Measurements from ENCODE around the gene CACNA1H.

CACNA1H gene

DNA sequence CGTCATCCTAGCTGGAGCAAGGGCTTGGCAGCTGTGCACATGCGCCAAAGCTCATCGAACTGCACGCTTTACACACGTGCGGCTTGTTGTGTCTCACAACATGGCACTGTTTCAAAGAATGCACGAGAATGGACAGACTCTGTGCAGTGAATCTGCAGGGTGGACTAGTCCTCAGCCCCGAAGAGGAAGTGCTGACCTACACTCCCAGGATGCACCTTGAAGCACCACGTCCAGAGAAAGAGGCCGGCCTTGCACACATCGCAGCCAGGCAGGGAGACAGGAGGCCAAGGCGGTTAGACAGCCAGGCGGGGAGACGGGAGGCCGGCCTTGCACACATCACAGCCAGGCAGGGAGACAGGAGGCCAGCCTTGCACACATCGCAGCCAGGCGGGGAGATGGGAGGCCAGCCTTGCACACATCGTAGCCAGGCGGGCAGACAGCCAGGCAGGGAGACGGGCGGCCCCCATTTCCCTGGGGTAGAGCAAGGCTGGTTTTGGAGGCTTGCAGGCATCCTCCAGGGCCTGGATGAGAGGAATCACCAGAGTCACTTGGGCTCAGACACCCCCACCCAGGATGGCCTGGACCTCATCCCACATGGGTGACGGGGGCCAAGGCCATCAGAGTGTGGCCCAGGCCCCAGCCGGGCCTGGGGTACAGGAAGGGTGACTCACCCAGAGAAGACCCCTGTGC, 9.0 kb upstream of the CACNA1H start:
- no peak for DNase-seq

DNA sequence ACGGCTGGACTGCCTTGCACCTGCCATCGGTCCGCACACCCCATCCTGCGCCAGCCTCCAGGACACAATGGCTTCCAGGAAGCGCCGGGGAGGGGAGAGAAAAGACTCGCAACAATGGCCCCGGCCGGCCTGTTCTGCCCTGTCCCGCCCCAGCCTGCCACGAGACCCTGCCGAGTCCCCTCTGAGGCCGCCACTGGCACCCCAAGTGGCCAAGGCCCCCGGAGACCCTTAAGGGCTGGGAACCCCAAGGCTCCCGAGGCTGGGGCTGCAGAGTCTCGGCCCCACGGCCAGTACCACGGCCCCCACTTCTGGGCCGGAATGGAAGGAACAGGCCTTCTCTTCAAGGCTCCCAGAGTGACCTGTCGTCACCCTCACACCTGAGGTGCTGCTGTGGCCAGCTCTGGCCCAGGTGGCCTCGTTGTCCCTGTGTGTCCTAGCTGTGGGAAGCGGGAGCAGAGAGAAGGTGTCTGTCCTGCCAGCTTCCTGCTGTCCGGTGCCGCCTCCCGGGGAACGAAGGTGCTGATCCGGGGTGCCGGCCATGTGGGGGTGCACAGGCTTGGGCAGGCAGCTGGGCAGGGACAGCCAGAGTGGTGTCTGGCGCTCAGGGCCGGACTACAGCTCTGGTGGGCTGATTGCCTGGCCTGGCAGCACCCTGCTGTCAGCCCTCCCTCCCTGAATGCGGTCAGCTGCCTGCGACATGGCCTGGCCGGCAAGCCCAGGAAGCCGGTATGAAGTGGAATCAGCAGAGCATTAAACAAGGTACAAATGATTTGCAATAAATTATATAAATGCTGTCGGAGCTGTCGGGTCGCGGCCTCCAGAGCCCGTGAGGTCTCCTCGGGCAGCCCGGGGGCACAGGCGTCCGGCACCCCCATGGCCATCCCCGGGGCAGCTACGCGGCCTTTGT, 8.2 kb upstream of the CACNA1H start:
- no peak for DNase-seq

DNA sequence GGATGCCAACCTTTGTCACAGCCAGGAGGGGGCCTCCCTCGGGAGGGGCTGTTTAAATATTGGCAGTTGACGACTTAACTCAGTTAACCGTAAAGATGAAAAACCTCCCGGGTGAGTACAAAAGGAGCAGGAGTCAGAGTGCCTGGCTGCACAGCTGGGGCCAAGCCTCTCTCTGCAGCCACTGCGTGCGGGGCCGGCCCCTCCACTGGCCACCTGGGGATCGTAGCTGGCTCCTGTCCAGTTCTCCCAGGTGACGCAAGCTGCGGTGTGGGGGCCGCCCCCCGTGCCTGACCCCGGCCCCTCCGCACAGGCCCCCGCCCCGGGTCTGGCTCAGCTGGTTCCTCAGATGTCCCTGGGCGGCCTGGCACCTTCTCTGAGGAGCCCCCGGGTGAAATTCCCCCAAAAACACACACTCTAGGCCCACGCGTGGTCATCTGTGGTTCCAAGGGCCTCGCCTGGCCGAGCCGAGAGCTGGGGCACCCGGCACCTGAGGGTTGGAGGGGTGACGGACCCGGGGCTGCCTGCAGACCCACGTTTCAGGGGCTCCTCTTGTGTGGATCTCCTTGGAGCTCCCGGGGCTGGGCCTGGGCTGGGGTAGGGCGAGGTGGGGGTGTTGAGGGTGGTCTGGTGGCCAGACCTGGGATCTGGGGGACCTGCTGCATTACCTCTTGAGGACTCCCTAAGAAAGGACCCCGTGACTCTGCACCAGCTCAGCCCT, 7.4 kb upstream of the CACNA1H start:
- DNase-seq: no peak

DNA sequence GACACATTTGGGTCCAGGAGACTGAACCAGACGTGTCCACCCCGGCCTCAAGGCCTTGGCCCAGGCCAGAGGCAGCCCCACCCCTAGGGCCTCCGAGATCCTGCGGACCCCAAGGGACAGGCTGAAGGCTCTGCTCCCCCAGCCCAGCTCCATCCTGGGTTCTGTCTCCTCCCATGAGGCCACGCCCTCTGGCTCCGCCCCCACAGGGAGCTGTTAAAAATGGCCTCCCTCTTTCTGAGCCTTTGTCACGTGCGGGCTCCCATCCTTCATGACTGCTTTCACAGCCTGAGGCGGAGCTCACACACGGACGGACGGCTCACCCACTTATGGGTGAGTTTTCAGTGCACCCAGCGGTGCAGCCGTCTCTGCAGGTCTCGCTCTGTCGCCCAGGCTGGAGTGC, 6.5 kb upstream of the CACNA1H start:
- DNase-seq: no peak

DNA sequence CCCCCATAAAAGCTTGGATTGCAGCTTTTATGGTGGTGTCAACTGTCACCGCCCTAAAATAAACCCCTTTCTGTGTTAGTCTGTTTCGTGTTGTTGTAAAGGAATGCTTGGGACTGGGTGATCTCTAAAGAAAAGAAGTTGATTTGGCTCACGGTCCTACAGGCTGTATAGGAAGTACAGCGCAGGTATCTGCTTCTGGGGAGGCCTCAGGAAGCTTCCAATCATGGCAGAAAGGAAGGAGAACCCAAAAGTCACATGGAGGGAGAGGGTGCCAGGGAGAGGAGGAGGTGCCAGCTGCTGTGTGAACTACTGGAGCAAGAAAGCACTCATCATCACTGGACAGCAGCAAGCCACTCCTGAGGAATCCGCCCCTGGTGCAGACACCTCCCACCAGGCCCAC, 5.9 kb upstream of the CACNA1H start:
- no peak for DNase-seq

DNA sequence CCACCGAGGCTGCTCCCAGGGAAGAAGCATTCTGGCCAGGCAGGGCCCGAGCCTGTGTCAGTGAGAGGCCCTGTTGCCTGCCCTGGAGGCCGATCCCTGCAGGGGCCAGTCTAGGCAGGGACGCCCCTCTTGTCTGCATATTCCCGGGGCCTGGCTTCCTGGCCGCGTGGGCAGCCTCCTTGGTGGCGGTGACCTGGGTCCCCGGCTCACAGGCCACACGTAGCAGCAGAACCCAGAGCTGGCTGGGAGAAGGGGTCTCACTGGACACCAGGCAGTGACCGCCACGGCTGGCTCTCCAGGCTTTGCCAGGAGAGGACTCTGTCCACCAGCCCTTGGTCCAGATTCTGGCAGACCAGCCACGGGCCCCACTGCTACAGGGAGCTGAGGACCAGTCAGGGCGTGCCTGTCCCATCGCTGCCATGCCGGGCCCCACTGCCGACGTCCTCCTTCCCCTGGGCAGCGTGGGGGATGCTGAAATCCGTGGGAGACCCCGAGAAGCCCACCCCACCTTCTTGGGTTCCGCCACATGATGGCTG, 3.7 kb upstream of the CACNA1H start:
- no peak for DNase-seq

DNA sequence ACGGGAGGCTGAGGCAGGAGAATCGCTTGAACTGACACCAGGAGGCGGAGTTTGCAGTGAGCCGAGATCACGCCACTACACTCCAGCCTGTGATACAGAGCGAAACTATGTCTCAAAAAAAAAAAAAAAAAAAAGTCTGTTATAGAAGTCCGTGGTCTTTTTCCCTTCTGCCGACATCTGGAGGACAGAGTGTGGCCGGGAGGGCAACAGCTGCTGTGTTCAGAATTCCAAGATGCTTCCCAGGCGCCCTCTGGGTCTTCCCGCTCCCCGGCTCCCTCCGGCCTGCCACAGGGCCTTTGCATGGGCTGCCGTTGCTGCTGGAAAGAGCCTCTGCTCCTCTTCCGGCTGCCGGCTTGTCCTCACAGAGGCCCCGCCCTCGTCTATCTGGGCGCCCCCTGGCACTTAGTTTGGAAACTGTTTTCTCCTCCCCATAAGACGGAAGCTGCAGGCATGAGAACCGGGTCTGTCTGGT, 2.4 kb upstream of the CACNA1H start:
- peak in 1 of 2 donors; percentile 21 for DNase-seq

DNA sequence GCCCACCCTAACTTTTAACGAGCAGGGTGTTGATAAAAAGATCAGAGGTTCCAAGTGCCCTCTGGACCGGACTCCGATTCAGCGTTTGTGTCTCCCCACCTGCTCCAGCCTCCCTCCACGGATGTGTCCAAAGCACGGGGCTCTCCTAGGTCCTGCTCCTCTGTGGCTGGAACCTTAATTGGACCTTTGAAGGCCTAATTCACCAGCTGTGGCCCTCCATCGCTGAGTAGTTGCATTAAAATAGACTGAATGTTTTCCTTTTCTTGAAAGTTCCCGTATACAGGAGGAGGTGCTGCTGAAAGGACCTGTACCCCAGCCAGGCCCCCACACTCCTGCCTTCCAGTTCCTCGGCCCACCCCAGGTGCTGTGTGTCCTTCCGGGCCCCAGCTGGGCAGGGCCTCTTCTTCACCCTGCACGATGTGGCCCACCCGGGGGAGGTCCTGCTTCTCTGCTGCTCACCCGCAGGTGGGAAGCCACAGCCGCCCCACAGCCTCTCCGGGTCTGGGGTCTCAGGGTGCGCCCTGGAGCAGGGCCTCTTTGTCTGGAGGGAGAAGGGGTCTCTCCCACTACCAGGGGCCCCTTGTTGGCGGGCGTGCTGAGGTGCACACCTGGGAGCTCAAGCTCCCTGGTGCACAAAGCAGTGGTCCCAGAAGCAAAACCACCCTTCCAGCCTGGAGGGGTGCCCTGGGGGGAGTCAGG, 1.3 kb upstream of the CACNA1H start:
- DNase-seq: no peak

DNA sequence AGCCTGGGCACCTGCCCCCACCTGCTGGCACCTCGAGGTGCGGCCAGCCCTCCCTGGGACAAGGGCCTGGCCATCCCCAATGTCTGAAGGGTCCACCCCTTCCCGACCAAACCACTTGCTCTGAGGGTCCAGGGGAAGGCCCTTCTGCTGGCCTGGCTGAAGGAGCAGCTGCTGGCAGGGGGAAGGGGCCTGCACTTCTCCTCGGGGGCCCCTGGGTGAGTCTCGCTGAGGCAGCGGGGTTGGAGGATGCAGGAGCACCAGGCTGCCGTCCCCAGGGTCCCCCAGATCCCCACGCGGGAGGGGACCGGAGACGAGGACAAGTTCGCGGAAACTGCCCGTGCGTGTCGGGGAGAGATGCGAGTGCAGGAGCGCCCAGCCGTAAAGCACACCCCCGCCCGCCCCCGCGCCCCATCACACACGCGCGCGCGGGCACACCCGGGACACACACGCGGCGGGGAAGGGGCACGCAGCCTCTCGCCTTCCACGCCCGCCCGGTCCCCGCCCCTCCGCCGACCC, 725 bp upstream of the CACNA1H start:
- peak; percentile 51 to 52 for DNase-seq

DNA sequence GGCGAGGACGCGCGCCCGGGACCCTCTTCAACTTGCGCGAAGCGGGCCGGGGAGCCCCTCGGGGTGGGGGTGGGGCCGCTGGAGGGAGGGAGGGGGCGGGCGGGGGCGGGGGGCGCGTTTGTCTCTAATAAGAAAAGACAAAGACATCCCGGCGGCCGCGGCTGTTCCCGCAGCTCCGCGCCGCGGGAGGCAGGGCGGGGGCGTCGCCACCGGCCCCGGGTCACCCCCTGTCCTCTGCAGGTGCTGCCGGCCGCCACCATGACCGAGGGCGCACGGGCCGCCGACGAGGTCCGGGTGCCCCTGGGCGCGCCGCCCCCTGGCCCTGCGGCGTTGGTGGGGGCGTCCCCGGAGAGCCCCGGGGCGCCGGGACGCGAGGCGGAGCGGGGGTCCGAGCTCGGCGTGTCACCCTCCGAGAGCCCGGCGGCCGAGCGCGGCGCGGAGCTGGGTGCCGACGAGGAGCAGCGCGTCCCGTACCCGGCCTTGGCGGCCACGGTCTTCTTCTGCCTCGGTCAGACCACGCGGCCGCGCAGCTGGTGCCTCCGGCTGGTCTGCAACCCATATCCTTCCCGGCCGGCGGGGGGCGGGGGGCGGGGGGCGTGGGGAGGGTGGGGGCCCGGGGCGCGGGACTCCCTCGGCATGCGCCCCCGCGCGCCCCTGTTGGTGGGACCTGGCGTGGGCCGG, 714 bp downstream of the CACNA1H start:
- DNase-seq: no peak

DNA sequence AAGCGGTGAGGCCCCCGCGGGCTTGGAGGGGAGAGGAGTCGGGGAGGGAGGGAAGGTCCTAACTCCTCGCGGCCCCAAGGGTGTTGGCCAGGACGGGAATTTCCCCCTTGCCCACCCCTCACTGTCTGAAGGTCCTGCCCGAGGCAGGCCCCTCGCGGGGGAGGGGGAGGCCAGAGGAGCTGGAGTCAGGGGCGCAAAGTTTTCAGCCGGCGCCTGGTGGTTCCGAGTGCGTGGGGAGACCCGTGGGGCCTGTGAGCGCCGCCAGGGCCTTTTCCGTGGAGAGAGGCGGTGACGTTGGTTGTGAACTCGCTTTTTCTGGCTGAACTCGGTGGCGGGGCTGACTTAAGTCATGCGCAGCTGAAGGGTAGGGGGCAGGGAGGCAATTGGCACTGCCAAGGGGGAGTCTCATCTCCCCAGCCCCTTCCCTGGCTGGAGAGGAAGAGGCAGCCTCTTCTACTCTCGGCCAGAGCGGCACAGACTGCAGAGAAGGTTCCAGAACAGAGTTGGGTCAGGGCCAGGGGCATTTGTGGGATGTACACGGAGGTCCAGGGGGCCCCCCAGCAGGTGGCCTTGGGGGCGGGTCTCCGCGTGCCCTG, 1.5 kb downstream of the CACNA1H start:
- no peak for DNase-seq

DNA sequence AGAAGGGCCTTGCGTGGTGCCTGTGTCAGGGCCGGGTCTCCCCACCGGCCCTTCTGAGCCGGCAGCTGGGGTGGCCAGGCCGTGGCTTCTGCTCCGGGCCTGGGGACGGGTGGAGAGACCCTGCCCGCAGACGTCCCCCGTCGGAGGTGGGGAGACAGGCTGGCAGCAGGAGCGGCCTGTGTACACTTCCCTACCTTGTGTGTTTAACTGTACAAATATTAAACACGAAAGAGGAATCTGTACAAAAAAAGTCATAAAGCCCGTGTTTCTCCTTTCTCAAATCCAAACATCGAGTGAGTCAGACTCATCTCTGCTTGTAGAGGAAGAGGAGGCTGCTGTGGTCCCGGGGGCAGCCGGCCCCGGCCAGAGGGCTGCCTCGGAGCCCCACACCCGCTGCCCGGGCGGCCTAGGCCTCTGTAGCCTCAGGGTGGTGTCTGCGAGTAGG, 2.0 kb downstream of the CACNA1H start:
- DNase-seq: no peak

DNA sequence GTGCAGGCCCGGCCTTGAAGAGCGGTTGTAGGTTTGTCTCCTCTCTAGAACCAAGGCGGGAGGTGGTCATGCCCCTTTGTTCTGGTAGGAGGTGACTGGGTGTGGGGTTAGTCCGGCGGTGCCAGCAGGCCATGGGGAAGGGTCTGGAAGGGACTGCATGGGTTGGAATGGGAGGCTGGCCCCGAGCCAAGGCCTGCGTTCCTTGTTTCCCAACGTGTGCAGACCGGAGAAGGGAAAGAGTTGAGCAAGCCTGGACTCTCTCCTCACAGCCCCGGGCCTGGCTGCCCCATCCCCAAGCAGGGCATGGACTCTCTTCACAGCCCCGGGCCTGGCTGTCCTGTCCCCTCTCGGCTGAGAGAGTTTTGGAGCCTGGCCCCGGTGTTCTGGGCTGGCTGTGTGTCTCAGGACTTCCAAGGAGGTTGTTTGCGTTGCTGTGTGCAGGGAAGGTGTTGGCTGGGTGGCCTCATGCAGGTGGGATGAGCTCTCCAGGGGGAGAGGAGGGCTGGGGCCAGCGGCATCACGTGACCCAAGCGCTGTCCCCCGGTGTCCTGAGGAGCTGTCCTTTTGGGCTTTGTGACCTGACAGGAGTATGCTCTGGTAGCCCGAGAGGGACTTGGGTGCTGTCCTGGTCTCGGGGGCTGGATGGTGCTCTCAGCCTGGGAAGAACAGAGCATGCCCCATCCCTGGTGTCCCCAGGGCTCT, 2.6 kb downstream of the CACNA1H start:
- no peak for DNase-seq

DNA sequence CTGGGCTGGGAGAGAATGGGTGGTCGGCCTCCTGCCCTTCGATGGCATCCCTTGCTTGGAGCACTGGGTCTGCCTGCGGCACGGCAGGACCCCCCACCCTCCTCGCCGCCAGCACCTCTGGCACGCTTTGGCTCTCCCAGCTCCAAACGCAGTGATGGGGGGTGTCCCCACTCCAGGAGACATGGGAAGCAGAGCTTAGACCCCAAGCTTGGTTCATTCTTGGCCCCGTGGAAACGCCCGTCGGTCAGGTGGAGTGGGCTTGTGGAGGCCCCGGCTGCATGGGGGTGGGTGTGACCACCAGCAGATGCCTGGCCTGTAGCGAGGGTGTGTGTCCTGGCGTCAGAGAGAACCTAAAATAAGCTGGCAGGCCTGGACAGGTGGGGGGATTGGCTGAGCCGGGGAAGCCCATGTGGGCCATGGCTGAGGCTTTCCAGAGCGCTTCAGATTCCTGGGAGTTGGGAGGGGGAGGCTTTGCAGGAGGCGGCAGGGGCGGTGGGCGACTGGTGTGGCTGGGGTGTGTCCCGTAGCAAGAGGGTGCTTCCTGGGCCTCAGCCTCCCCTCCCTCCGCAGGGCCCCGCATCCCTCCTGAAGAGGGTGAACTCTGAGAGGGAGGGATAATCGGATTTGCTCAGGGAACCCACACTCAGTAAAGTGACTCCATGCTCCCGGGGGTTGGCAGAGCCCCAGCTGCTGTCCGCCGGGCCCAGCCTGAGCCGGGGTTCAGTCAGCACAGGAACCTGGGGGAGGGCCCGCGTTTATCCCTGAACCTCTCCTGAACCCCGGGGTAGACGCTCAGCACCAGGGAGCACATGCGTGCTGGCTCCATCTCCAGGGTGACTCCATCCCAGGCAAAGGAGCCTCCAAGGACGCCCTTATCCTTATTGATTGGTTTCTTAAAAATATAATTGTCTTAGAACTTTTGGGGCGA, 3.4 kb downstream of the CACNA1H start:
- no peak for DNase-seq

DNA sequence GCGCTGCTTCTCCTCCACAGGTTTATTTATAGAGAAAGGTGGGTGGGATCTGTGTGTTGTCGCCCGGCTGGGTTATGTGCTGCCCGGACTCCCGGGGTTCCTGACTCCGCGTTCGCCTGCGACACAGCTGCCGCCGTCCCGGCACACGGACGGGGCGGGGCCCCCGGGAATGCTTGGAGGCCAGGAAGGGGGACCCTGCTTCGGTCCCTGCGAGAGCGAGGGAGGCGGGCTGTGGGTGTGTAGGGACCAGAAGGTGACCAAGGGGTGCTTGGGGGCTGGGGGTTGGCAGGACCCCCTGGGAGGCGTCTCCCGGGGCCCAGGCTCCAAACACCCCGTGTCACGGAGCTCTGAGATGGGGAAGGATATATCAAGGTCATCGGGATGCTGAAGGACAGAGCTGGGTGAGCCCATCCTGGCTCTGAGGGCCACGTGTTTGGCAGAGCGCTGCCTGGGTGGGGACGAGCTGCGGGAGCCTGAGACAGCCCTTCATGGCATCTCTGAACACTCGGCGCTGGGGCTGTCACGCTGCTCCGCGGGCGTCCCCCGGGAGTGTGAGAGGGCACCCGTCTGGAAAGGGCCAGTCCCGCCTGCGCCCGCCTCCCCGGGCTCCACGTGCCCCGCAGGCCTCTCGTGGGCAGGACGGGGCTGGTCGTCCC, 4.2 kb downstream of the CACNA1H start:
- no peak for DNase-seq

DNA sequence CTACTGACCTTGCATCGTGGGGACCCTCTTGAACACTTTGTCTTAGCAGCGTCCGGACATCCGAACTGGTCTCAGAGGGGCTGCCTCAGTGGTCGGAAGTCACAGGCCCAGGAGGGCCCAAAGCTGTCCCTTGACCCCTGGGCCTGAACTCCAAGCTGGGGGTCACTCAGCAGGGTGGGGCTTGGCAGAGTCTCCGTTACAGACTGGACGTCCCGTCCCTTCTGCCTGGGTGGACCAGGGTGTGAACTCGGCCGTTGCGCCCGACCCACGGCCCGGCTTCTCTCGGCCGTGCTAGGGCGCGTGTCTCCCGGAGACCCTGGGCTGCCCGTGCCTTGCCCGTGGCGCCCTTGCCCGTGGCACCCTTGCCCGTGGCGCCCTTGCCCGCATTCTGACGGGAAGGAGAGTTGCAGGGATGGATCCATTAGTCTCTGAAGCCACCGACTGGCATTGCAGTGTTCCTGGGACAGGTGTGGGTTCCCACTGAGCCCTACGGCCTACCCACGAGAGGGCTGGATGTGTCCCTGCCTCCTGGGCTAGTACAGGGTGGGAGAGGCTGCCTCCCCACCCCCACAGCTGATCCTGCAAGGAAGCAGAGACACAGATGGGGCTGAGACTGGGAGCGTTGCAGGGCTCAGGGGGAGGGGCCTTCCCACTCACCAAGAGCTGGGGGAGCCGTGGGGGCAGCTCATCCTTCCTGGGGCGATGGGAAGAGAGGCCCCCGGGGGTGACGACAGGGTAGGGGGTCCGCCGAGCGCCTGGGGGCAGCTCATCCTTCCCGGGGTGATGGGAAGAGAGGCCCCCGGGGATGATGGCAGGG, 4.9 kb downstream of the CACNA1H start:
- no peak for DNase-seq

DNA sequence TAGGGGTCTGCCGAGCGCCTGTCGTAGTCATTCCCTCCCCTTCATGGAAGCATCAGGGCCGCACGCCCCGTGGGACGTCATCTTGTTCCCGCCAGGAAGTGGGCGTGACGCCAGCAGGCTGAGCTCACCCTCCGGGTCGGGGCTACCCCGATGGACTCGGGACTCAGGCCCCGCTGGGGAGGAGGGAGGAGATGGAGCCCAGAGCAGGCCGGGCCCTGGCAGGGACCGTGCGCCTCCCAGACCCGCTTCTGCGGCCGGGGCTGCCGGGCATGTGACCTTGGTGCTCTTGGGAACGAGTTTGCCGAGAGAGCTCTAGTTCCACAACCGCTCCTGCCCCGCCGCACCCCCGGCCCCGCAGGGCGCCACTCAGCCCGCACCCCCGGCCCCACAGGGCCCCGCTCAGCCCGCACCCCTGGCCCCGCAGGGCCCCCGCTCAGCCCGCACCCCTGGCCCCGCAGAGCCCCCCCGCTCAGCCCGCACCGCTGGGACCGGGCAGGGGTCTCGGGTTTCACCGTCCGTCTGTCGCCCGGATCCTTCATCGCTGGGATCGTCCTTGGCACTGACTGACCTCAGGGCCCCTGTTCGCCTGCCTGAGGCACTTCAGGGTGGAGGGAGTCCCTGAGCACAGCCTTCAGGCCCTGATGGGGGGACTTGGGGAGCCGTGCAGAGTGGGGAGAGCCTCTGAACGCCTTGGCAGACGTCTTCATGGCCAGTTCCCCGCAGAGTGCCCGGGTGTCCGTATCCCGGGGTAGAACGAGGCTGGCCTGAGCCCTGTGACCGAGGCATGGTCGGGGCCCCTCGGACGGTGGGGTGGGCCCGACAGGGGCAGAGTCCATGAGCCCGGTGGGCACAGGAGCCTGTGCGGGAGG, 5.8 kb downstream of the CACNA1H start:
- no peak for DNase-seq

Data from CD4-positive, alpha-beta T cell treated with Interleukin-4 for 1 hour (primary cell).